HG03139 (cell line): ENCODE results near the gene CDH22.

Experiments
- ATAC-seq: cut with Tn5 transposase; IDR thresholded peaks from one replicate; pipeline ENCODE4 v1.9.1; 2021; ENCODE audit not compliant: unreplicated experiment

Gene CDH22

DNA sequence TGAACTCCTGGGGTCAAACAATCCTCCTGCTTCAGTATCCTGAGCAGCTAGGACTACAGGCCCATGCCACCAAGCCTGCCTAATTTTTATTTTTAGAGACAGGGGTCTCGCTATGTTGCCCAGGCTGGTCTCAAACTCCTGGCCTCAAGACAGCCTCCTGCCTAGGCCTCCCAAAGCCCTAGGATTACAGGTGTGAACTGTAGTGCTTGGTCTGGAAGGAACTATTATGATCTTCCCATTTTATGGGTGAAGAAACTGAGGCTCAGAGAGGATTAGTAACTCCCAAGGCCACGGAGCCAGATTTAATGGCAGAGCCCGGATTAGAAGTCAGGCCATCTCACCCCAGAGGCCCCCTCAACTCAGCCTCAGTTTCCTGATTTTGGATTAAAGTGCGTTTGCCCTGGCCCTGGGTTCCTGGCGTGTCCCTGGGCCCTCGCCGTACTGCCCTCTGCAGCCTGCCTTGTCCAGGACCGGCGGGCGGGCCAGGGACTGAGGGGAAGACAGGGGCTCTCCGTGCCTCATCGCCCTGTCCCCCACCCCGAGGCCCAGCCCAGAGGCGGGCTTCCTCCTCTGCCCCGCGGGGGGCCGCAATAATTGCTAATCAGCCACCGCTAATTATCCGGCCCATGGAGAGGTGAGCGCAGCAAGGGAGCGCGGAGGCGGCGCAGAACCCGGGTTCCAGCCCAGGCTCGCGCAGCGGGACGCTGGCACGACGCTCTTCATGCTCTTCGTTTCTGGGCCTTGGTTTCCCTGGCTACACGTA lies 155.3 kb downstream of the CDH22 start:
- no peak for ATAC-seq

- no peak for ATAC-seq
These were observed 156.4 kb downstream of the CDH22 start for GRCh38 chr20:46151936-46152335.

- ATAC-seq: no peak
These were observed 157.4 kb downstream of the CDH22 start for GRCh38 chr20:46150943-46151342.

- ATAC-seq: no peak
These were observed 159.7 kb downstream of the CDH22 start for GRCh38 chr20:46148313-46149208.

GRCh38 chr20:46145713-46146112 lies 162.6 kb downstream of the CDH22 start:
- ATAC-seq: no peak

DNA sequence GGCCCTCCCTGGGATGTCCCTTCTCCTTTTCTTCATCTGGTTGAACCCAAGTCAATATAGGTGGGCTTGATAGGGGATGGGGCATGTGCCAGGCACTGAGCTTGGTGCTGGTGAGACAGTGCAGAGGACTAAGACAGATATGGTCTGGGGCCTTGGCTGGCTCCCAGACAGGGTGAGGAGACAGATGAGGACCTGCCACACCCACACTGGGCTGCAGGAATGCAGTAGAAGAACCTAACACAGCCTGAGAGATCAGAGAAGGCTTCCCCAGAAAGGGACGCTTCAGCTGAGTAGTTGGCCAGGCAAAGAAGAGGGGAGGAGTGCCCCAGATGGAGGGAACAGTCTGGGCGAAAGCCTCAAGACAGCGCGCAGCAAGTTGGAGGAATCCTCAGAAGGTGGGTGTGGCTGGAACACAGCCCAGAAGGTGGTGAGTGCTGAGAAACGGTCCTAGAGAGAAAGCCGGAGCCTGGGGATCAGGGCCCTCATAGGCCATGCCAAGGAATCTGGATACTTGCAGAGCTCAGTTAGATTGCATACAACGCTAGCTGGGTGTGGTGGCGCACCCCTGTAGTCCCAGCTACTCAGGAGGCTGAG lies 163.8 kb downstream of the CDH22 start:
- no peak for ATAC-seq

GRCh38 chr20:46142124-46142523 lies 166.2 kb downstream of the CDH22 start:
- no peak for ATAC-seq

GRCh38 chr20:46139908-46140482 lies 168.3 kb downstream of the CDH22 start:
- no peak for ATAC-seq

GRCh38 chr20:46139266-46139889 lies 168.9 kb downstream of the CDH22 start:
- no peak for ATAC-seq

GRCh38 chr20:46137816-46138215 lies 170.5 kb downstream of the CDH22 start:
- ATAC-seq: no peak

GRCh38 chr20:46135856-46136633 lies 172.3 kb downstream of the CDH22 start:
- no peak for ATAC-seq

GRCh38 chr20:46134716-46135115 lies 173.6 kb downstream of the CDH22 start:
- ATAC-seq: no peak

DNA sequence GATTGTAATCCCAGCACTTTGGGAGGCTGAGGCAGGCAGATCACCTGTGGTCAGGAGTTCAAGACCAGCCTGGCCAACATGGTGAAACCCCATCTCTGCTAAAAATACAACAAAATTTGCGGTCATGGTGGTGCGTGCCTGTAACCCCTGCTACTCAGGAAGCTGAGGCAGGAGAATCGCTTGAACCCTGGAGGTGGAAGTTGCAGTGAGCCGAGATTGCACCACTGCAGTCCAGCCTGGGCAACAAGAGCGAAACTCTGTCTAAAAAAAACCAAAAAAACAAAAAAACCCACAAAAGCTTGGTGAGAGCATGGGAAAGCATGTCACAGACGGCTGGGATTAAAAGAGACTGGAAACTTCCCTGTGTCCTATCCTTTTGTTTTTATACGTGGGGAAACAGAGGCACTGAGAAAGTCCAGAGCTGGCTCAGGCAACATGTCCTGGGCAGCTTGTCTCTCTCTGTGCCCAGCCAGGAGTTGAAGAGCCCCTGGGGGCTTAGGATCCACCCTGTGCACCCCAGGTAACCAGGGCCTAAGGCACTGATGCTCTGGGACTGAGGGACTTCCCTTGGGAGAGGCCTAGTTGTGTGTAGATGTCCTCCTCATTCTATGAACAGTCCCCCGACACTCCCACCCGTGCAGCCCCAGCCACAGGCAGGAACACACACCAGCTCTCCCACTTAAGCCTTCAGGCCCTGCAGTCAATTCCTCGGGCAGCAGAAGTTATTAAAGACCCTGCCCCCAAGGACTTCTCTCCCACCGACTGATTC lies 174.2 kb downstream of the CDH22 start:
- ATAC-seq: no peak

GRCh38 chr20:46132705-46133120 lies 175.6 kb downstream of the CDH22 start:
- ATAC-seq: no peak

DNA sequence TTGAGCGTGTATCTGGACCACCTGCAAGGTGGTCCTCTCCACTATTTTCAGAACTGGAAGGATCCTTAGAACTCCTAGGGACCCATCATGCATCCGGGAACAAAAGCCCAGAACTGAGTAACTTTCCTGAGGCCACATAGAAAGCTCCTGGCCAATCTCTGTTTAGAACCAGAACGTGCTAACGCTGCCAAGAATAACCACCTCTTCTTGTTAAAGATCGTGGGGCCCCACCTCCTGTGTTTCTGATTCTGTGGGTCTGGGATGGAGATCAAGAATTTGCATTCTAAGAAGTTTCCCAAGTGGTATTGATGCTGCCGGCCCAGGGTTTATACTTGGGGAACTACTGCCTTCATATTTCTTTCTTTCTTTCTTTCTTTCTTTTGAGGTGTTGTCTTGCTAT lies 176.9 kb downstream of the CDH22 start:
- ATAC-seq: no peak

DNA sequence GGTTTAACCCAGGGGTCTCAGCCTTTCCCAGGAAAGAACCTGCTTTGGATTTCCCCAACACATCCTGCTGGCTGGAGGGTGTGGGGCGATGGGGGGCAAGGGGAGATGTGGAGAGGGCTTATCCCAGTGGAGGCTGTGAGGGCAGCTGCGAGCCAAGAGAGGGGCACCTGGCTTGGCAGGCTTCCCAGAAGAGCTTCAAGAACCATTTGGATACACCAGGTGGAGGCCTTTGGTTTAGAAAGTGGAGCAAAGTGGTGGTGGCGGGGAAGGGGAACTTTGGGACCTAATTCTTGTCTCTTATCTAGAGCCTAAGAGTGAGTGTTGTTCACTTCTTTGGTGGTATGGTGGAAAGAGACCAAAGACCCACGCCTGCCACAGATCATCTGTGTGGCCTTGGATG lies 177.8 kb downstream of the CDH22 start:
- no peak for ATAC-seq

- no peak for ATAC-seq
These were observed 178.3 kb downstream of the CDH22 start for GRCh38 chr20:46129955-46130481.

DNA sequence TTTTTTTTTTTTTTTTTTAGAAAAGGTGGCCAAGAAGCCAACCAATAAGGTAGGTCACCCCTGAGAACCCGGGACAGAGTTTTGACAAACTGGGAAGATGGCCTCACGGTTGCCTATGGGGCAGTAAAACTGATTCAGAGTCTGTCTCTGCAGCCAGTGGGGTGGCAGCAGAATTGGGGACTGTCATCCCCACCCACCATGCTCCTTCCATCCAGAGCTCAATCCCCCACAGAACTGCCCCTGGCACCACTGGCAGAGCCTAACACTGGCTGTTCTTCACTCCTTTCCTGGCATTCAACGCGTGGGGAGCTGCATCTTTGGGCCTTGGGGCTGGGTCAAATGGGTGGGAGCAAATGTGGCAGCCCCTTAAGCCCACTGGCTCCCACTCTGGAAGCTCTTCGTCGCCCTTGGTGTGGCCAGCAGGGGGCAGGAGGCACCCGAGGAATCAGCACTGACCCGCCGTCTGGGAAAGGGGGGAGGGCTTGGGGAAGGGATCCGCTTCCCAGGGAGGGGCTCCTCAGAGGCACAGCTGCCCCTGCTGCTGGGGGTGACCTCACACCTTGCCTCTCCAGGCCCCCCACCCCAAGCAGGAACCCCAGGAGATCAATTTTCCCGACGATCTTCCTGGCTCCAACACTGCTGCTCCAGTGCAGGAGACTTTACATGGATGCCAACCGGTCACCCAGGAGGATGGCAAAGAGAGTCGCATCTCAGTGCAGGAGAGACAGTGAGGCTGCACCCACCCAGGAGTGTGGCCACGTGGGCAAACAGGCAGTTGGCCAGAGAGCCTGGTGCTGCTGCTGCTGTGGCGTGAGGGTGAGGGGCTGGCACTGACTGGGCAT lies 179.8 kb downstream of the CDH22 start:
- ATAC-seq: no peak
